Glutamatergic neuron (in vitro differentiated cells): Measurements from ENCODE around the gene MPND. TPM values are rescaled to one million over a fixed set of nuclear protein-coding genes. Genes with fewer than 3 reads are reported as not detected.

Experiments used
- DNase-seq: peaks from one replicate; pipeline ENCODE4 v3.0.0; 2022
- H3K27ac Mint-ChIP-seq: one replicate; pipeline ENCODE4 v1.8.0; 2020; ENCODE audit warnings: mild to moderate bottlenecking, mixed read lengths, inconsistent platforms; ENCODE audit not compliant: unreplicated experiment
- H3K27me3 Mint-ChIP-seq: one replicate; pipeline ENCODE4 v1.8.0; 2020; ENCODE audit warnings: mild to moderate bottlenecking, moderate library complexity, mixed read lengths, inconsistent platforms; ENCODE audit not compliant: unreplicated experiment
- H3K36me3 Mint-ChIP-seq: one replicate; pipeline ENCODE4 v1.8.0; 2020; ENCODE audit warnings: mild to moderate bottlenecking, mixed read lengths, inconsistent platforms; ENCODE audit not compliant: unreplicated experiment
- H3K4me1 Mint-ChIP-seq: one replicate; pipeline ENCODE4 v1.8.0; 2020; ENCODE audit warnings: mild to moderate bottlenecking, low read depth, mixed read lengths, inconsistent platforms; ENCODE audit not compliant: unreplicated experiment
- H3K4me3 Mint-ChIP-seq: one replicate; pipeline ENCODE4 v1.8.0; 2020; ENCODE audit warnings: mild to moderate bottlenecking, mixed read lengths, inconsistent platforms; ENCODE audit not compliant: unreplicated experiment
- H3K9me3 Mint-ChIP-seq: one replicate; pipeline ENCODE4 v1.8.0; 2020; ENCODE audit warnings: mild to moderate bottlenecking, moderate library complexity, mixed read lengths, inconsistent platforms; ENCODE audit not compliant: unreplicated experiment
- CTCF ChIP-seq: fragments of 200-600 bp; sonication (generic); IDR thresholded peaks from one replicate; pipeline ENCODE4 v1.5.0; 2021; ENCODE audit not compliant: partially characterized antibody, unreplicated experiment
- total RNA-seq: library from RNA; stranded (reverse); fragmentation: NEBNext Ultra II Directional; extraction: Animal tissue kit (Norgen Biotek cat#: 25700); gene quantifications from one replicate; pipeline ENCODE4 v1.2.1, GENCODE V29; 2021; ENCODE audit not compliant: unreplicated experiment

MPND gene
- total RNA-seq, 1 donor from 2014 or later: 56.7 TPM

- Mint-ChIP-seq H3K4me3 (peak overlapping the region; percentile 65), H3K9me3 (peaks cover 11% of the 10 kb centered on the region), H3K36me3 (no peaks in the 10 kb centered on the region), H3K27ac (no peak overlapping the region), H3K27me3 (peaks cover 22% of the 10 kb centered on the region), H3K4me1 (peaks cover 3% of the 10 kb centered on the region)
- no peak for TF ChIP-seq CTCF
- no peak for DNase-seq
Measured at GRCh38 chr19:4326215-4326836, 17.0 kb upstream of the MPND start.

- peaks cover 3% of the 10 kb centered on the region for H3K4me1 Mint-ChIP-seq
- no peak for TF ChIP-seq CTCF
- H3K27me3 Mint-ChIP-seq: peaks cover 22% of the 10 kb centered on the region
- peaks cover 9% of the 10 kb centered on the region for H3K9me3 Mint-ChIP-seq
- H3K36me3 Mint-ChIP-seq: no peaks in the 10 kb centered on the region
- no peak overlapping the region for H3K27ac Mint-ChIP-seq
- peak; percentile 45 for DNase-seq
- peak overlapping the region; percentile 81 for H3K4me3 Mint-ChIP-seq
Measured at GRCh38 chr19:4326837-4327251, 16.5 kb upstream of the MPND start.

GRCh38 chr19:4327252-4327876 lies 16.0 kb upstream of the MPND start:
- TF ChIP-seq CTCF: no peak
- Mint-ChIP-seq H3K4me1 (peaks cover 3% of the 10 kb centered on the region), H3K27ac (peak overlapping the region; percentile 62), H3K9me3 (peaks cover 9% of the 10 kb centered on the region), H3K36me3 (no peaks in the 10 kb centered on the region), H3K4me3 (peak overlapping the region; percentile 81), H3K27me3 (peaks cover 22% of the 10 kb centered on the region)
- DNase-seq: peak; percentile 88

- Mint-ChIP-seq H3K9me3 (peaks cover 9% of the 10 kb centered on the region), H3K4me1 (peaks cover 3% of the 10 kb centered on the region), H3K27me3 (peaks cover 22% of the 10 kb centered on the region), H3K36me3 (no peaks in the 10 kb centered on the region), H3K4me3 (peak overlapping the region; percentile 81), H3K27ac (peak overlapping the region; percentile 62)
- DNase-seq: no peak
- TF ChIP-seq CTCF: no peak
Measured at GRCh38 chr19:4327877-4328242, 15.5 kb upstream of the MPND start.
